Tibial nerve (tissue), 3 donors: ENCODE results near the gene TECPR1.

Experiments used
- CTCF ChIP-seq, 5 experiments: fragments of 200-600 bp in 3 of 5; fragments of 450-650 bp in 2 of 5; sonication (generic) in 3 of 5; IDR thresholded peaks; one replicate each; pipeline ENCODE4 v1.5.1; 2016 to 2019; ENCODE audit warnings: antibody characterized with exemption in 5 of 5, mild to moderate bottlenecking in 3 of 5, moderate library complexity in 2 of 5
- POLR2A ChIP-seq, 2 donors: fragments of 450-650 bp; IDR thresholded peaks; one replicate each; pipeline ENCODE4 v1.6.1; 2017; ENCODE audit warnings: antibody characterized with exemption in 2 of 2, mild to moderate bottlenecking in 2 of 2, moderate library complexity in 2 of 2

- TF ChIP-seq CTCF (IDR thresholded peaks at IDR 0.05) (no peak), POLR2A (IDR thresholded peaks at IDR 0.05) (no peak)
These were observed 28.3 kb upstream of the TECPR1 start for GRCh38 chr7:98280296-98280695.
